GM18873 (cell line): ENCODE measurements around the gene MLEC.
"Not testable (repeated sequence)": the region's sequence is repeated elsewhere in the genome, so short reads cannot be mapped to it uniquely, and the experiment has no call there.

Experiments
- ATAC-seq: cut with Tn5 transposase; IDR thresholded peaks from one replicate; pipeline ENCODE4 v1.9.1; 2021; ENCODE audit warnings: mild to moderate bottlenecking, moderate library complexity, moderate number of reproducible peaks; ENCODE audit not compliant: unreplicated experiment, low FRiP score

MLEC gene

DNA sequence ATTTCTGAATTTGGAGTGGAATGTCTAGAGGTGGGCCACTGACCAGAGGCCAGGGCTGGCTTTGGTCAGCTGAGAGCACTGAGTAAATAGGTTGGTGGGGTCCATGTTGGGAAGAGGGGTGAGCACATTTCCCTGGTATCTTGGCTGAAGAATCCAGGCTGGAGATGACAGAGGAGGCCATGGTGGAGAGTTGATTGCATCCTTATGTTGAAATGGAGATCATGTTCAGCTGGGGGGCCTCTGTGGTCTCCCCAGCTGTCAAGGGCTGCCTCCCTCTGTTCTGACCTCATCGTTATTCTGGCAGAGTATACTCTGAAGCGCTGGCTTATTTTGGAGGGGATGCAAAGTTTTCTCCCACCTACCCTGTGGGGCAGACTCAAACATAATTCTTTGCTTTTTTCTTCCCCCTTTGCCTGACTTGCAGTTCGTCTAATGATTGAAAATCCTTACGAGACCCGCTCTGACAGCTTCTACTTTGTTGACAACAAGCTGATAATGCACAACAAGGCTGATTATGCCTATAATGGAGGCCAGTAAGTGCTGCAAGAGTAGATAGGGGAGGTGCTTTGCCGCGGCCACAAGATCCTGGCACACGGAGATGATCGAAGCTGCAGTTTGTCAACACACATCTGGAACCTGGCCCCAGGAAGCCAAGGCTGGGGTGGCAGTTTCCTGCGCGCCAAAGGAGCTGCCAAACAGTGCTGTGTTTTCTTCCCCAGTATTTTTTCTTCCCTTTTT lies 32.7 kb downstream of the MLEC start:
- no peak for ATAC-seq

DNA sequence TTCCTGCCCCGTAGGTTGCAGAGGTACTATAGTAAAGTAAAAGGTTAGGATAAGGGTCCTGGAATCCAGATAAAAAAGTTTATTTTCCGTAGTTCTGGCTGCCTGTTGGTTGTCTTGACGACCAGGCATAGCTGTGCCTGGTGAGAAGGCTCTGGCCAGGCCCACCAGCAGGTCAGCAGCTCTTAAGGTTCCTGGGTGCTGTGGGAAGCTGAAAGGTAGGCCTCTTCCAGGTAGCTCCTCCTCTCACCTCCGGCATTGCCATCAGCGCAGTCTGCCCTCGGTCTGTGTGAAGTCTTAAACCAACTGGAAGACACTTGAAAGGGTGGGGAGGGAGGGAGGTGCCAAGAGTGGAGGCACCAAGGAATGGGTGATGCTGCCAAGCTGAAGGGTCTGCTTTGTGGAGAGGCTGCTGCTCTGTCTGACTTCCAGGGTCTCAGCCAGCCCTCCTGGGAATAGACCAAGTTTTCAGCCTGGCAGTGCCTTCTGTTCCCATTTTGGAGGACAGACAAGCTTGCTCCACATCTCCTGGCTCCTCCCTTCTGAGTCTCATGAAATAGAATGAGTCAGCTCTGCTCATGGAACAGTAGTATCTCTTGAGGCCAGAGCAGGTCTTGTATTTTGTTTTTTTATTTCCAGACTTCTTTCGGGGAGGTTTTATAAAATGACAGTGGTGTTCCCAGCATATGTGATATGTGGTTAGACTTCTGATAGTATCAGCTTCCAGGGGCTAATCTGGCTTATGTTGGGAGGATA lies 33.5 kb downstream of the MLEC start:
- ATAC-seq: no peak

DNA sequence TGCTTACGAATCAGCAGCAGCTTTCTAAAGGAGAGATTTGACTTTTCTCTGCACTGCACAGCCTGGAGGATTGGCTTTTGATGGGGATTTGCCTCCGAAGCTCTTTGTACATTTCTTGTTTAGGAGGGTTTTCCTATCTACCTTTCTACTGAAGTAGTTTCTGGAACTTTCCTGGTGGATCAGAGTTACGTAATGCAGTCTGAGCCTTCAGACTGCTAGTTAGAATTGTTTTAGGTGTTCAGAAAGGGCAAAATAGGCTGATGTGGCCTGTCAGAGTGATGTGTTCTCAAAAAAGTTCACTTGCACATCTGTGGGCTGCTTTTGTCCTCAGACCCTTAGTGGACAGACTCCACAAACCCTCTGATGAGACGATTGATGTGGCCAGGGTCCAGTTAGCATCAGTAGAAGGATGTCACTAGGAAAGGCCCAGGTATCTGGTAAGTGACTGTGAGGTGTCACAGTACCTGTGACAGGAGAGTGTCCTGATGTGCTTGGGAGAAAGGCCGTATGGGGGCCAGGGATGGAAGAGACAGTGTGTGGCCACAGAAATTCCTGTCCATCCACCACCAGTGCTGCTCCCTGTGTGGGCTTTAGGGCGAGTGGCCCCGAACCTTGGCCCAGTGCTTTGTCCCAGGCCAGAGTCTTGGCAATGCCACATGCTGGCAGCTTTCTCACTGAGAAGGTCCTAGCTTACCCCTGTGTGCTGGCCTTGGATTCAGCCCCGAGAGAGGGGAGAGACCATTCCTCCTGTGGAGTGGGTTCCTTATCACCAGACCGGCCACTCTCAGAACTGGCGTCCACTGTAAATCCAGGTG lies 34.2 kb downstream of the MLEC start:
- ATAC-seq: no peak

DNA sequence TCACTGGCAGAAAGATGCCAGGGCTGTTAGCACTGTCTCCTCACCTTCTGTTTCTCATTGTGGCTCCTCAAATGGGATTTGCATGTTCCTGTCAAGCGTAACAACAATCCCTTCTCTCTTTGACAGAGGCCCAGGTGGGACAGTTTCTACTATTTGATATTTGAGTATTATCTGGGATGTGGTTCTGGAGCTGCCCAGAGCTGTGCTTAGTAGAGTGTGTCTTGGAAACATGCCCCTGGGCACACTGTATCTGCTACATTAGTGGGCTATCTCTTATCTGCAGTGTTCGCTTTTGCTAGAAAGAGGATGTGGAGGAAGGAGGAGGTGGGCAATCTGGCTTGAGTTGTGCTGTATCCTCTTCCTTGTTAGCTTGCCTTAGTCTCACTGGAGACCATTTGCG lies 34.9 kb downstream of the MLEC start:
- ATAC-seq: no peak

DNA sequence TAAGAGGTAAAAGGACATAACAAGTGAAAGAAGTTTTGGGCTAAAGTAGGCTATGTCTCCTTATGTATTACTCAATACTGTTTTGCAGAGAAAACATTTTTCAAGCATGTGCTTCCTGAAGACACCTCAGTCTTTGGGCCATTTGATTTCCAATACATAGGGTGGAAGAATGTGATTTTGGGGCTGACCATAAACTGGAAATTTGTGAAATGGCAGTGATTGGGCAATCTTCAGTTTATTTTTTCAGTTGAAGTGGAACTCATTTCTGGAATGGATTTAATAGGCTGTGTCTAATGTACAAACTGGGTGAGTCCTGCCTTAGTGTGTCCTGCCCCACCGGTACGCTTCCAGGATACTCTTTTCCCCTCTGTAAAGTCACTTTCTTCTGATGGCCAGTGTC lies 35.8 kb downstream of the MLEC start:
- no peak for ATAC-seq

DNA sequence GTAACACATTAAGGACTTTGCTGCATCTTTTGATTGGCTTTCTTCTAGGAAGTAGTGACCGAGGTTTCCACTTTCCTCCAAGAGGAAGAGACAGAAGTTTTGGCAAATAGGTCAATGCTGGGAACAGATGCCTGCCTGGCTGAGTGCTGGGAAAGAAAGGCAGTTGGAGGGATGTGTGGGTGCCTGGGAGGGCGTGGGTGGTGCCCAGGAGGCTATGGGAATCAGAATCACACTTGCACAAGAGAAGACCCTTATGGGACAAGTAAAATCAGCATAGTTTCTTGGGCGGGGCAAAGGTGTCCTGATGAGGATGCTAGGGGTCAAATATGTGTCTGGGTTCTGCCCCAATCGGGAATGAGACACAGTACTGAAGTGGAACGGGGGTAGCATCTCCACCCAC lies 37.8 kb downstream of the MLEC start:
- ATAC-seq: no peak

DNA sequence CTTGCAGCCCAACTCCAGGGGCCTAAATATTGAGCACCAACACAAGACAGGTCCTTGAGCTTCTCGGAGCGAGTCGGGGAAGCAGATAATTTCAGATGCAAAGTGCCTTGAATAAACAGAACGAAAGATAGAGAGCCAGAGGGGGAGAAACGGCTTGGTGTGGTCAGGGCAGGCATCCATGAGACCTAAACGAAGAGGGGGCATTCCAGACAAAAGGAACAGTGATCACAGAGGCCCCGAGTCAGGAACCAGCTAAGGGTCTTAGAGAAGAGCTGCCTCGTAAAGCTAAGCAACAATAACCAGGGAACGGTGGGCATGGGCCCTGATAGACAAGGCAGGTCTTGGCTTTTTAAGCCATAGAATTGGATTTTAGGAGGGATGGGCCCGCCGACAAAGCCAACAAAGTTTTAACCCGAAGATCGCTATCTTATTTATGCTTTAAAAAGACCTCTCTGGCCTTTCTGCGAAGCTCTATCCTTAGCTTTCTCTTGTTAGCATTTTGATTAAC lies 38.3 kb downstream of the MLEC start:
- no peak for ATAC-seq

DNA sequence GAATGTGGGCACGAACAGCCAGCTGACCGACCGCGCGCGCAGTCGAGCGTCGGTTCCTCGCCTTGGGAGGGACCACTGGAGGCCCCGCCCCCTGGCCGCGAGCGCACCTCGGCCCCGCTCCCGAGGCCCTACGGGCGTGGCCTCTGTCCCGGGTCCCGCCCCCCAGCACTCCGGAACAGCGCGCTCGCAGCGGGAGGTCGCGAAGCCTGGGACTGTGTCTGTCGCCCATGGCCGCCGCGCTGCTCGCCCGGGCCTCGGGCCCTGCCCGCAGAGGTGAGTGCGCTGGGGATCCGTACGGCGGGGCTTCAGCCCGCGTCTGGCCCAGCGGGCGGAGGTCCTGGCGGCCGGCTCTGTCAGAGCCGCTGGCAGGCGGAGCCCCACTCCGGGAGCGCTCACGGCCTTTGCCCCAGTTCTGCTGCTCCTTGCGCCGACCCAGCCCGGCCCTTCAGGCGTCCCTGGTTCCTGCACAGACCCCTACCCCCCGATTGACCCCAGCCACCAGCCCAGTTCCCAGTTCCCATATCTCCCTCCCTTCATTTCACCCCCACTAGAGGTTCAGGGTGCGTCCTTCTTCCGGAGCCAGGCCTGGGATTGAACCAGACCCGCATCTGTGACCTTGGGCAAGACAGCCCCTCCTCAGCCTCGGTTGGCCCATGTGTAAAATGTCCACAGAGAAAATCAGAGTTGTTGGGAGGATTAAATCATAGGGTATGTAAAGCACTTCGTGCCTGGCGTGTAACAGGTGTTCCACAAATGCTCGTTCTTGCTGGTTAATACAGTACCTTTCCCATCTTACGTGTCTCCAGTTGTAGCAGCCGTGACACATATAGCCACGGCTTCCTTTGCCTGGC lies 38.9 kb downstream of the MLEC start, which contains the start of gene ACADS:
ACADS (plus strand) TSS at position 168 of the 851 bp plus-strand sequence; CDS start at position 228, 60 bp downstream.
- peak; percentile 74 for ATAC-seq

DNA sequence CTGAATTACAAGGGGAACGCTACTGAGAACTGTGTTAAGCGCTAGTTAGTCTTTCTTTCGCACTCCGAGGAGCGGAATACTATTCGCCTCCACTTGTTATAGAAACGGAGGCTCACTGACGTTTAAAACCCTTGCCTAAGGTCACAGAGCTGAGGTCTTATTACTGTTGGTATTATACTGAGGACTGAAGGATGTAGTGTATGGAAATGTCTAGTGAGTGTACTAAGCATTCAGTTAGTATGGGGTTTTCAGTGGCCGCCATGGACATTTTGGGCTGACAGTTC lies 39.5 kb downstream of the MLEC start:
- no peak for ATAC-seq

DNA sequence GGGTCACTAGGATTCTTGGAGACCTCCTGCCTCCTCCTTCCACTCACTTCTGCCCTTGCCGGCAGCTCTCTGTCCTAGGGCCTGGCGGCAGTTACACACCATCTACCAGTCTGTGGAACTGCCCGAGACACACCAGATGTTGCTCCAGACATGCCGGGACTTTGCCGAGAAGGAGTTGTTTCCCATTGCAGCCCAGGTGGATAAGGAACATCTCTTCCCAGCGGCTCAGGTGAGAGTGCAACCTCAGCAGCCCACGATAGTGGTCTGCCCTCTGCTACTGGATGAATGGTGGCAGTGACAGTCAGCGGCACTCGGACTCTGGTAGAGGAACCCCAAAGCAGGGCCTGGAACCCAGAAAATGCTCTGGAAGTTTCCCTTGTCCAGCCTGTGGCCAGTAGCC lies 40.0 kb downstream of the MLEC start:
- no peak for ATAC-seq

DNA sequence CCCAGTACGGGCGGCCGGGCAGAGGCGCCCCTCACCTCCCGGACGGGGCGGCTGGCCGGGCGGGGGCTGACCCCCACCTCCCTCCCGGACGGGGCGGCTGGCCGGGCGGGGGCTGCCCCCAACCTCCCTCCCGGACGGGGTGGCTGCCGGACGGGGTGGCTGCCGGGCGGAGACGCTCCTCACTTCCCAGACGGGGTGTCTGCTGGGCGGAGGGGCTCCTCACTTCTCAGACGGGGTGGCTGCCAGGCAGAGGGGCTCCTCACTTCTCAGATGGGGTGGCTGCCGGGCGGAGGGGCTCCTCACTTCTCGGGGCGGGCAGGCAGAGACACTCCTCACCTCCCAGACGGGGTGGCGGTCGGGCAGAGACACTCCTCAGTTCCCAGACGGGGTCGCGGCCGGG lies 45.2 kb downstream of the MLEC start:
- ATAC-seq: not testable (repeated sequence)

DNA sequence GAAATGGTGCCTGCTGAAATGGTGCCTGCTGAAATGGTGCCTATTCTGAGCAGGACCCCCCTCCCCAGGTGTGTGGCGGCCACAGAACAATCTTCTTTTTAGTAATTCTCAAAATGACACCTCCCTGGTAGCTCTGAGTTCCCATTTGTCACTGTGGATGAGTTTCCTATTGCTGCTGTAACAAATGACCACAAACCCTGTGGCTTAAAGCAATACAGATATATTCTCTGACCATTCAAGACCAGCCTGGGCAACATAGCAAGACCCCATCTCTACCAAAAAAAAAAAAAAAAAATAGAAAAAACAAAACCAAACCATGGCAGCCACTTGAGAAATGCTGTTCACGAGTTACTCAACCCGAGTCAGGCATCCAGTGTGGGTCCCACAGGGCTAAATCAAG lies 46.6 kb downstream of the MLEC start:
- ATAC-seq: no peak

DNA sequence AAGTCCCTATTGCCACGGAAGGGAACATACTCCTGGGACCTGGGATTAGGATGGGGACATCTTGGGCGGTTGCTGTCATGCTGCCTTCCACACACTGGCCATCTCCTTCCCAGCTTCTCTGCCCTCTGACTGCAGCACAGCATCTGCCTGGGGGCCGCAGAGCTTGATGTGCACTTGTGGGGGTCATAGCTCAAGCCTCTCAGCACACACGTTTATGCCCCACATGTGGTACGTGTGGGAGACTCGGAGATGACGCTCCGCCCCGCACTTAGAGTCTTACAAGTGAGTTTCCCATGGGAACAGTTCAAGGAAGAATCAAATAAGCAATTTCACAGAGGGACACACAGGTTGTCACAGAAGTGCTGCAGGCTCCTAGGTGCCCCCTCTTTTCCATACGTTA lies 47.3 kb downstream of the MLEC start:
- no peak for ATAC-seq

DNA sequence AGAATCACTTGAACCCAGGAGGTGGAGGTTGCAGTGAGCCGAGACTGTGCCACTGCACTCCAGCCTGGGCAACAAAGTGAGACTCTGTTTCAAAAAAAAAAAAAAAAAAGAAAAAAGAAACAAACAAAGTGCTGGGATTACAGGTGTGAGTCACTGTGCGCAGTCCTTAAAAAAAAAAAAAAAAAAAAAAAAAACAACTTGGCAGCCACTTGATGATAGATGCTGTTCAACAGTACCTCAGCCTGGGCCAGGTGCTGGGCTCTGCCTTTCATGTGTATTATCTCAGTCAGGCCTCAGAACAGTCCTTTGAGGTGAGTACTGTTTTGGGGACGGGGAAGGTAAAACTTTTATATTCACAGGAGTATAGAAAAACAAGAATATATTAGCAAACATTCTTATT lies 48.2 kb downstream of the MLEC start:
- no peak for ATAC-seq

DNA sequence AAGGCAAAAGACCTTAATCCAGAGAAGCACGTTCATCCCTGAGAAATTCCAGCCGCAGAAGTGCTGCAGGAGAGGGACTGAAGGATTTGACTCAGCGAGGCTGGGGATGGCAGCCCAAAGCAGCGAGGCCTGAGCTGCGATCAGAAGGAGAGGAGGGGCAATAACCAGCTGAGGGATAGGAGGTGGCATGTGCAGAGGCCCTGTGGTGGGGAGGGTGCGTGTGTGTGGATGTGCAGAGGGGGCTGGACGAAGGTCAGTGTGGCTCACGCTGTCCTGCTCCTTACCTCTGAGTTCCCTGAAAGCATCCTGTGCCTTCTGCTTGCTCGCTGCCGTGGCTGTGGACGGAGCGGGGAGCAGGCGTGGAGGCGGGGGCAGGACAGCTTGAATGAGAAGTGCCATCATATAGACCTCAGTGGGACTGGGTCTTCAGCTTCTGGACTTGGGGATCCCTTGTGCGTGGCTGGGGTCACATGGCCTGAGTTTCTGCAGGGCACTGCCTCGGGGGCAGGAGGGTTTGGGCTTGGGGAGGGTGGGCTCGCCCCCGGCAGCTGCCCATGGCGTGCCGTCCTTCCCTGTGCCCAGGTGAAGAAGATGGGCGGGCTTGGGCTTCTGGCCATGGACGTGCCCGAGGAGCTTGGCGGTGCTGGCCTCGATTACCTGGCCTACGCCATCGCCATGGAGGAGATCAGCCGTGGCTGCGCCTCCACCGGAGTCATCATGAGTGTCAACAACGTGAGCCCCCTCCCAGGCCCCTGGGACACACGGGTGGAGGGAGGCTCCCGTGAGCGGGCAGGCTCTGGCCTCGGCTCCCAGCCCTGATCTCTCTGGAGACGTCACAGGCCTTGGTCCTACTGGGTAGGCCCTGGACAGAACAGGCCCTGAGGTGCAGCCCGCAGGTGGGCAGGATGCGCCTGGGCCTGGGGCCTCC lies 49.7 kb downstream of the MLEC start:
- no peak for ATAC-seq

DNA sequence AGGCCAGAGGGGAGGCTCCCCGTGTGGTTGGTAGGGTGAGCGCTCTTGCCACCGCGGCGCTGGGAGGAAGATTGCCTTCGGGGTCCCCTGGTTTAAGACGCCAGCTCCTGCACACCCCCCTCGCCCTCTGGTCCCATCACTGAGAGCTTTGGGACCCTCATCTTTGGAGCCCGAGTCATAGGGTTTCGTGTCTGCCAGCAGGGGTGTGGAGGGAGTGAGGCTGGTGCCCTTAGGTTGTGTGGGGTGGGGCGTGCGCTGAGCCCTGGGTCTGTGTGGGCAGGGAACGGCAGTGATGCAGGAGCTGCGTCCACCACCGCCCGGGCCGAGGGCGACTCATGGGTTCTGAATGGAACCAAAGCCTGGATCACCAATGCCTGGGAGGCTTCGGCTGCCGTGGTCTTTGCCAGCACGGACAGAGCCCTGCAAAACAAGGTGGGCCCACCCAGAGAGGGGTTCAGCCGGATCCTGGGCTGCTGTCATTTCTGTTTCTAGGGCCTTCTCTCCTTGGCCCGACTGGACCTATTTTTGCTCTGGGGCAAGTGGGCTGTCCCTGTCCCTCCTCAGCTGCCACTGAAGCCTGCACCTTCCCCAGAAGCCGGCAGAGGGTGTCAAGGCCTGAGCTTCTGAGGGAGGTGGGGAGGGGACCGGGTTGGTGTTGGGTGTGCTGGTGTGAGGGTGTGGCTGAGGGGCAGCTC lies 50.8 kb downstream of the MLEC start:
- no peak for ATAC-seq

DNA sequence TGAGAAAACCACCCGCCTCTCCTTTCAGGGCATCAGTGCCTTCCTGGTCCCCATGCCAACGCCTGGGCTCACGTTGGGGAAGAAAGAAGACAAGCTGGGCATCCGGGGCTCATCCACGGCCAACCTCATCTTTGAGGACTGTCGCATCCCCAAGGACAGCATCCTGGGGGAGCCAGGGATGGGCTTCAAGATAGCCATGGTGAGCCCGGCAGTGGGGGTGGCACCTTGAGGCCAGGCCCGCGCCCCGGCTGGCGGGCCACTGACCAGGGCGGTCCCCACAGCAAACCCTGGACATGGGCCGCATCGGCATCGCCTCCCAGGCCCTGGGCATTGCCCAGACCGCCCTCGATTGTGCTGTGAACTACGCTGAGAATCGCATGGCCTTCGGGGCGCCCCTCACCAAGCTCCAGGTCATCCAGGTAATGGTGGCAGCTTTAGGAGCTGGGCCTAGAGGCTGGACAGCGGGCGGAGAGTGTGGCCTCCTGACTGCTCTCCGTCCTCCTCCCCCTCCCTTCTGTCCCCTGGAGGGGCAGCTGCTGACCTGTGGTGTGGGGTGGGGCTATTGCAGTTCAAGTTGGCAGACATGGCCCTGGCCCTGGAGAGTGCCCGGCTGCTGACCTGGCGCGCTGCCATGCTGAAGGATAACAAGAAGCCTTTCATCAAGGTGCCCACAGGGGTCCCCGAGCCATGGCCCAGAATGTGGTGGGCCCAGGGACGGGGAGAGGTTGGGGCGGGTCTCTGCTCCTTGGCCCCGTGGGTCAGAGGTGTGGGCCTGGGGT lies 51.5 kb downstream of the MLEC start:
- ATAC-seq: no peak
